Breast epithelium (tissue), 4 donors: Measurements from ENCODE around the gene FBP2. TPM values are rescaled to one million over a fixed set of nuclear protein-coding genes. Genes with fewer than 3 reads are reported as not detected.
"Not testable (repeated sequence)": the region's sequence is repeated elsewhere in the genome, so short reads cannot be mapped to it uniquely, and the experiment has no call there.

Source experiments
- DNase-seq, 2 donors: peaks; one replicate each; pipeline ENCODE4 v3.0.0-alpha.2; 2019; ENCODE audit warnings: low spot score in 2 of 2
- H3K27ac ChIP-seq, 2 donors: fragments of 200-600 bp; sonication (generic) in 1 of 2; one replicate each; pipeline ENCODE4 v1.5.1; 2016 to 2019; ENCODE audit warnings: mild to moderate bottlenecking in 1 of 2
- H3K27me3 ChIP-seq, 2 donors: fragments of 200-600 bp; sonication (generic) in 1 of 2; one replicate each; pipeline versions ENCODE4 v1.5.1 to v1.6.0; 2017 to 2019; ENCODE audit warnings: control low read depth in 1 of 2, mild to moderate bottlenecking in 1 of 2
- H3K36me3 ChIP-seq: fragments of 200-600 bp; one replicate; pipeline ENCODE4 v1.5.1; 2019
- H3K4me1 ChIP-seq, 2 donors: fragments of 200-600 bp; sonication (generic); one replicate each; pipeline ENCODE4 v1.5.1; 2016 to 2019; ENCODE audit warnings: control low read depth in 1 of 2
- H3K4me3 ChIP-seq, 3 donors: fragments of 200-600 bp; sonication (generic); 1 replicate in 2 of 3; 2 replicates in 1 of 3; pipeline ENCODE4 v1.5.1; 2016 to 2019; ENCODE audit warnings: mild to moderate bottlenecking in 3 of 3, moderate library complexity in 2 of 3
- H3K9me3 ChIP-seq, 2 donors: fragments of 200-600 bp; sonication (generic) in 1 of 2; one replicate each; pipeline ENCODE4 v1.5.1; 2016 to 2019; ENCODE audit warnings: control low read depth in 1 of 2
- POLR2A ChIP-seq: fragments of 450-650 bp; IDR thresholded peaks from one replicate; pipeline ENCODE4 v1.6.1; 2016; ENCODE audit warnings: antibody characterized with exemption, mild to moderate bottlenecking, moderate library complexity
- POLR2AphosphoS5 ChIP-seq, 3 donors: sonication (generic); formaldehyde crosslinking; IDR thresholded peaks; one replicate each; pipeline ENCODE4 v1.6.1; 2017; ENCODE audit warnings: antibody characterized with exemption in 3 of 3
- intact Hi-C: fragments of 100-400 bp; cut with DNase I; formaldehyde crosslinking; loops from one replicate; pipeline ENCODE4 v1.15.1; 2023; ENCODE audit warnings: low total_unique reads
- total RNA-seq, 3 donors: library from RNA; depleted of rRNA; stranded (reverse); fragments of >200 nt; gene quantifications; one replicate each; pipeline ENCODE4 v1.1.0, GENCODE V29; 2016
- TF ChIP-seq, protein P1 (sequence below), 3 donors: fragments of 450-650 bp; IDR thresholded peaks; one replicate each; pipeline ENCODE4 v1.5.1; 2016 to 2017; ENCODE audit warnings: antibody characterized with exemption in 3 of 3, mild to moderate bottlenecking in 3 of 3, moderate library complexity in 3 of 3

Gene FBP2
- total RNA-seq, 3 donors from 2014 or later: not detected

DNA sequence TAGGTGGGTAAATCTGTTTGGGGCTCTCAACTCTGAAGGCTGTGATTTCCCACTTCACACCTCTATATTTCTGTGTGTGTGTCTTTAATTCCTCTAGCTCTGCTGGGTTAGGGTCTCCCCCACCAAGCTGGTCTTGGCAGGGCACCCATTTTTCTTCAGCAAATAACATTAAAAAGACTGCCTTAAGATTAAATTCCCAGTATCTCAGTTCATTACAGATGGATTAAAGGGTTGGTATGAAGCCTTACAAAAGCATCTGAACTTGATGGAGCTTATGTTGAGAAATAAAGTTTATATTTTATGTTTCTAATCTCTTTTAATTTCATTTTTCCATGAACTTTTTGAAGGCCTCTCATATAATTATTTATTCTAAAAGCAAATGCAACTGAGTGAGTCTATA lies 27.1 kb downstream of the FBP2 start:
- TF ChIP-seq POLR2A (no peak), POLR2AphosphoS5 (IDR thresholded peaks at IDR 0.05) (no peak)
- TF ChIP-seq, protein P1, sequence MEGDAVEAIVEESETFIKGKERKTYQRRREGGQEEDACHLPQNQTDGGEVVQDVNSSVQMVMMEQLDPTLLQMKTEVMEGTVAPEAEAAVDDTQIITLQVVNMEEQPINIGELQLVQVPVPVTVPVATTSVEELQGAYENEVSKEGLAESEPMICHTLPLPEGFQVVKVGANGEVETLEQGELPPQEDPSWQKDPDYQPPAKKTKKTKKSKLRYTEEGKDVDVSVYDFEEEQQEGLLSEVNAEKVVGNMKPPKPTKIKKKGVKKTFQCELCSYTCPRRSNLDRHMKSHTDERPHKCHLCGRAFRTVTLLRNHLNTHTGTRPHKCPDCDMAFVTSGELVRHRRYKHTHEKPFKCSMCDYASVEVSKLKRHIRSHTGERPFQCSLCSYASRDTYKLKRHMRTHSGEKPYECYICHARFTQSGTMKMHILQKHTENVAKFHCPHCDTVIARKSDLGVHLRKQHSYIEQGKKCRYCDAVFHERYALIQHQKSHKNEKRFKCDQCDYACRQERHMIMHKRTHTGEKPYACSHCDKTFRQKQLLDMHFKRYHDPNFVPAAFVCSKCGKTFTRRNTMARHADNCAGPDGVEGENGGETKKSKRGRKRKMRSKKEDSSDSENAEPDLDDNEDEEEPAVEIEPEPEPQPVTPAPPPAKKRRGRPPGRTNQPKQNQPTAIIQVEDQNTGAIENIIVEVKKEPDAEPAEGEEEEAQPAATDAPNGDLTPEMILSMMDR (IDR thresholded peaks at IDR 0.05): no peak
- Histone ChIP-seq H3K27ac (no peak overlapping the region), H3K27me3 (no peaks in the 10 kb centered on the region), H3K36me3 (no peaks in the 10 kb centered on the region), H3K4me3 (no peak overlapping the region), H3K4me1 (no peaks in the 10 kb centered on the region), H3K9me3 (no peaks in the 10 kb centered on the region)
- no peak for DNase-seq
- intact Hi-C loops: no loop called here

DNA sequence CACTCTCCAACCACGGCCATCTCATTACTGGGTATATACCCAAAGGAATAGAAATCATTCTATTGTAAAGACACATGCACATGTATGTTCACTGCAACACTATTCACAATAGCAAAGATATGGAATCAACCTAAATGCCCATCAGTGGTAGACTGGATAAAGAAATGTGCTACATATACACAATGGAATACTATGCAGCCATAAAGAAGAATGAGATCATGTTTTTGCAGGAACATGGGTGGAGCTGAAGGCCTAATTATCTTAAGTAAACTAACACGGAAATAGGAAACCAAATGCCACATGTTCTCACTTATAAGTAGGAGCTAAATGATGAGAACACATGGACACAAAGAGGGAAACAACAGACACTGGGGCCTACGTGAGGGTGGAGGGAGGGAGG lies 29.3 kb downstream of the FBP2 start:
- intact Hi-C loops: not testable (repeated sequence)

DNA sequence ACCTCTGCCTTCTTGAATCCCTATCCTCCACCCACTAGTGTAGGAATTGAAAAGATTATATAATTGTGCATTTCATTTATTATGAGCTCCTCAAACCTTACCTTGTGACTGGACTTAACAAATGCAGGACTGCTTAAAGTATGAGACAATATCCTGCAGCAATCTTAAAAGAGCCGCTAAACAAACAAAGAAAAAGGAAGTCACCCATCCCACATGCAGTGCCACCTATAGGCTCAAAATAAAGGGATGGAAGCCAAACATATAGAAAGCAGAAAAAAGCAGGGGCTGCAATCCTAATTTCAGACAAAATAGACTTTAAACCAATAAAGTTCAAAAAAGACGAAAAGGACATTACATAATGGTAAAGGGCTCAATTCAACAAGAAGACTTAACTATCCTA lies 30.1 kb downstream of the FBP2 start:
- Histone ChIP-seq H3K4me3 (no peak overlapping the region), H3K9me3 (no peaks in the 10 kb centered on the region), H3K27ac (no peak overlapping the region), H3K4me1 (no peaks in the 10 kb centered on the region), H3K27me3 (no peaks in the 10 kb centered on the region), H3K36me3 (no peaks in the 10 kb centered on the region)
- DNase-seq: no peak
- intact Hi-C loops: no loop called here
- no peak for TF ChIP-seq POLR2A
- no peak for TF ChIP-seq POLR2AphosphoS5 (IDR thresholded peaks at IDR 0.05)

More for the DNA sequence above, 29.3 kb downstream of the FBP2 start:
- not testable (repeated sequence) for H3K9me3 ChIP-seq, H3K4me1 ChIP-seq, DNase-seq, H3K4me3 ChIP-seq, H3K36me3 ChIP-seq, H3K27me3 ChIP-seq, H3K27ac ChIP-seq

DNA sequence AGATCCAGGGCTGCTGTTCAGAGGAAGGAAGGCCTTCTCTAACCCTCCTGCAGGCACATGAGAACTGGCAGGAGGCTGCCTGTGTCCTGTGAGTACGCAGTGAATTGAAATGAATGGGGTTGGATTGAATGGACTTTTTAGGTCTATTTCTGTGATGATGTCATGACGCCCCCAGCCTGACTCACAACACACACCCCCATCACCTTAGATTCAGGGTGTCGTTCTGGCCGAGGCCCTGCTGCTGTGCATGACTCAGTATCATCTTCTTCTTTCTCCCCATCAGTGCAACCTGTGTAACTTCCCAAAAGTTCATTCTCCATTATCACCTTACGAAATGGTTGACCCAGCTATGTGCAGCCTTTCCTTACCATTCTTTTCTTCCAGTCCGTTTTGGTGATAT lies 33.4 kb downstream of the FBP2 start:
- no peak for DNase-seq
- Histone ChIP-seq H3K27me3 (no peaks in the 10 kb centered on the region), H3K36me3 (no peaks in the 10 kb centered on the region), H3K4me1 (no peaks in the 10 kb centered on the region), H3K4me3 (no peak overlapping the region), H3K9me3 (no peaks in the 10 kb centered on the region), H3K27ac (no peak overlapping the region)
- intact Hi-C loops: no loop called here
- no peak for TF ChIP-seq POLR2AphosphoS5 (IDR thresholded peaks at IDR 0.05)
- TF ChIP-seq POLR2A: no peak
- TF ChIP-seq, protein P1 (IDR thresholded peaks at IDR 0.05): no peak

DNA sequence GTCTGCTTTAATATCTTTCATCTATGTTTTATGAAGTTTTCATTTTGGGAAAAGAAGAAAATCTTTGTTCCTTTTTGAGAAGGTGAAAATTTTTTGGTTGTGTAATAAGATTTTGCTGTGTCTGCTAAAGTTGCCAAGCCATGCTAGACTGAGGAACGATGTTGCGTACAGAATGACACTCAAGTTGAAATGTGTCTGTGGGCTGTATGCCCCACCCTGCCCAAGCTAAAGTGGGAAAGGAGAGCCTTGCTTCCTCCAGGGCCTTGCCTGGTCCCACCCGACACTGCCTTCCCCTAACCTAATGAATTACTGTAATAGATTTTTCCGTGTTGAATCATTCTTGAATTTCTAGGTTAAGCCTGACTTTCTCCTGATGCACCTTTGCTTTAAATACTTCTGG lies 36.2 kb downstream of the FBP2 start:
- DNase-seq: no peak
- H3K4me3 ChIP-seq: no peak overlapping the region
- no peaks in the 10 kb centered on the region for H3K4me1 ChIP-seq
- H3K36me3 ChIP-seq: no peaks in the 10 kb centered on the region
- no peaks in the 10 kb centered on the region for H3K9me3 ChIP-seq
- no peak for TF ChIP-seq POLR2AphosphoS5 (IDR thresholded peaks at IDR 0.05)
- no peak for TF ChIP-seq POLR2A
- TF ChIP-seq, protein P1 (IDR thresholded peaks at IDR 0.05): no peak
- no peaks in the 10 kb centered on the region for H3K27me3 ChIP-seq
- H3K27ac ChIP-seq: no peak overlapping the region
- intact Hi-C loops: no loop called here

DNA sequence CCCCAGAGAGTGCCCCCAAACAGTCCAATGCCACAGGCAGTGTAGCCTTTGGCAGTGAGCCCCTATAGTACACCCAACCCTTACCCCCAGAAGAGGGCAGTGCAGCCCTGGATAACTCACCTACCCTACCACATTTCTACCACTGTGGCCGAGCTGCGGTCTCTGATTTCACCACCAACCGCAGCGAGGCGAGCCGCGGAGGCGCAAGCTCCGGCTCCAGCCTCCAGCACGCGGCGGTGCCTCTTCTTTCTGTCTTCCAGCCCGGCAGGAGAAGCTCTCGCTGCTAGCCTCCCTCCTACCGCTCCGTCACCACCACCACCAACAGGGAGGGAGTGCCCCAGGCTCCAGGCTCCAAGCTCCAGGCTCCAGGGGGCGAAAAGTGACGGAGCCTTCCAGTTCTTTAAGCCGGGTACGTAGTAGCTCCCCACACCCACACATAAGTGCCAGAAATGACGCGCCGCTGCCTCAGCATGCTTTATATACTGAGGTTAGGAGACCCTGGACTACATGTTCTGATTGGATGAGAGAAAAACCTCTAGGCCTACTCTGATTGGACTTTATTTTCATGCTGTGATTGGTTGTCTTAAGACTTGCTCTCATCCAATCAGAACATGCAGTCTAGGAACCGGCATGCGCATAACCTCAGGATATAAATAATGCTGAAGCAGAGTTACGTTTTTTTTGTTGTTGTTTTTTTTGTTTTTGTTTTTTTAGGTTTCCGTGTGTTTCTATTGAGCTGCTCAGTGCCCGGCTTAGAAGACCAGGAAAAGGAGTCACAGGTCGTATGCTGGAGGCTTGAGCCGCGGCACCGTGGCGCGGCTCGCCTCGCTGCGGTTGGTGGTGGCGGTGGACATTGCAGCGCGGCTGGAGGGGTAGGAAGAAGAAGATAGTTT lies 38.9 kb downstream of the FBP2 start, which contains the start of gene PCAT7:
TSS of gene PCAT7 (plus strand) at position 645 of the 893 bp plus-strand sequence.
- Histone ChIP-seq H3K36me3 (no peaks in the 10 kb centered on the region), H3K27me3 (no peaks in the 10 kb centered on the region), H3K9me3 (no peaks in the 10 kb centered on the region), H3K4me3 (peak within 1 kb of the TSS in 2 of 3 donors; percentile 16 to 34), H3K27ac (peak within 1 kb of the TSS in 1 of 2 donors; percentile 1), H3K4me1 (no peaks in the 10 kb centered on the region)
- intact Hi-C loops: no loop called here
- peak; percentile 41 to 68 for DNase-seq
- TF ChIP-seq, protein P1 (IDR thresholded peaks at IDR 0.05): peak in 2 of 3 donors; percentile 29 to 58
- TF ChIP-seq POLR2AphosphoS5 (IDR thresholded peaks at IDR 0.05) (no peak), POLR2A (no peak)
